Measurements from ENCODE around the gene ERFE. TPM values are rescaled to one million over a fixed set of nuclear protein-coding genes. Genes with fewer than 3 reads are reported as not detected.

Gene ERFE
- total and polyA plus RNA-seq, 2 donors (not counting 1 experiment from before 2014, with no cell fraction given), result 0.17 TPM; not detected in 1

DNA sequence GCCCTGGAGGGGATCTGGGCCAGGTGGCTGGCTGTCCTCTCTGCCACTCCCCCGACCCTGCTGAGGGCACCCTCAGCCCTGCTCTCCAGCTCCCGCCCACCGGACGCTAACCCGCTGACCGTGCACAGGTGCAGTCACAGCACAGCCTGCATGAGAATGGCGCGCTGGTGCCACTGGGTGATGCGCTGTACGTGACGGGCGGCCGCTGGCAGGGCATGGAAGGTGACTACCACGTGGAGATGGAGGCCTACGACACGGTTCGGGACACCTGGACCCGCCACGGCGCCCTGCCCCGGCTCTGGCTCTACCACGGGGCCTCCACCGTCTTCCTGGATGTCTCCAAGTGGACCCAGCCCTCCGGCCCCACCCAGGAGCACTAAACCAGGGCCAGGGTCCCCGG lies 8.1 kb upstream of the ERFE start:
- TF ChIP-seq EZH2 (IDR thresholded peaks at IDR 0.05; ENCODE audit: borderline replicate concordance, insufficient read depth, low read depth, low read length, poor library complexity, severe bottlenecking), result no peak
- TF ChIP-seq, protein P1, sequence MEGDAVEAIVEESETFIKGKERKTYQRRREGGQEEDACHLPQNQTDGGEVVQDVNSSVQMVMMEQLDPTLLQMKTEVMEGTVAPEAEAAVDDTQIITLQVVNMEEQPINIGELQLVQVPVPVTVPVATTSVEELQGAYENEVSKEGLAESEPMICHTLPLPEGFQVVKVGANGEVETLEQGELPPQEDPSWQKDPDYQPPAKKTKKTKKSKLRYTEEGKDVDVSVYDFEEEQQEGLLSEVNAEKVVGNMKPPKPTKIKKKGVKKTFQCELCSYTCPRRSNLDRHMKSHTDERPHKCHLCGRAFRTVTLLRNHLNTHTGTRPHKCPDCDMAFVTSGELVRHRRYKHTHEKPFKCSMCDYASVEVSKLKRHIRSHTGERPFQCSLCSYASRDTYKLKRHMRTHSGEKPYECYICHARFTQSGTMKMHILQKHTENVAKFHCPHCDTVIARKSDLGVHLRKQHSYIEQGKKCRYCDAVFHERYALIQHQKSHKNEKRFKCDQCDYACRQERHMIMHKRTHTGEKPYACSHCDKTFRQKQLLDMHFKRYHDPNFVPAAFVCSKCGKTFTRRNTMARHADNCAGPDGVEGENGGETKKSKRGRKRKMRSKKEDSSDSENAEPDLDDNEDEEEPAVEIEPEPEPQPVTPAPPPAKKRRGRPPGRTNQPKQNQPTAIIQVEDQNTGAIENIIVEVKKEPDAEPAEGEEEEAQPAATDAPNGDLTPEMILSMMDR (IDR thresholded peaks at IDR 0.05), result no peak
- Histone ChIP-seq H3K79me2 (ENCODE audit: control insufficient read depth, insufficient read depth, low read length) (no peaks in the 10 kb centered on the region), H3K4me3 (ENCODE audit: control extremely low read depth in 1 of 5, extremely low read depth in 1 of 5, insufficient read depth in 1 of 5, low read depth in 2 of 5, low read length in 4 of 5) (no peak overlapping the region), H3K4me2 (replicated peaks; ENCODE audit: low read depth, low read length, poor library complexity, severe bottlenecking) (no peak overlapping the region), H3K27ac (ENCODE audit: low read length in 2 of 2) (no peak overlapping the region), H4K20me1 (ENCODE audit: control insufficient read depth, insufficient read depth, low read length, poor library complexity, severe bottlenecking) (no peaks in the 10 kb centered on the region), H3K27me3 (replicated peaks in 1 of 4; ENCODE audit: control extremely low read depth in 1 of 4, control insufficient read depth in 3 of 4, insufficient read depth in 4 of 4, low read length in 3 of 4) (no peaks in the 10 kb centered on the region), H3K9me3 (ENCODE audit: control extremely low read depth in 1 of 3, control insufficient read depth in 2 of 3, insufficient read depth in 1 of 3, low read length in 2 of 3) (peaks cover 0 to 10% (median 0%) of the 10 kb centered on the region in 3 donors), H3K36me3 (replicated peaks in 1 of 2; ENCODE audit: control extremely low read depth in 1 of 2, control insufficient read depth in 1 of 2, extremely low read depth in 1 of 2, insufficient read depth in 2 of 2, low read length in 1 of 2) (no peaks in the 10 kb centered on the region), H3K9ac (ENCODE audit: low read length) (no peak overlapping the region), H2AFZ (ENCODE audit: insufficient read depth, low read depth, low read length, poor library complexity, severe bottlenecking) (no peak overlapping the region), H3K4me1 (ENCODE audit: control insufficient read depth in 2 of 2, insufficient read depth in 2 of 2, low read length in 2 of 2) (no peaks in the 10 kb centered on the region)
- ChIA-PET POLR2A (no interaction called here), CTCF (interaction anchor here (1.9 kb wide), 1 partner anchor 10 kb away, joined by 4 read pairs; no protein-coding TSS in a partner anchor)
- Mint-ChIP-seq H3K9me3 (ENCODE audit: insufficient read depth) (no peaks in the 10 kb centered on the region), H3K4me1 (no peaks in the 10 kb centered on the region), H3K27me3 (no peaks in the 10 kb centered on the region), H3K4me3 (no peak overlapping the region), H3K27ac (no peak overlapping the region)
- intact Hi-C loops (cut with micrococcal nuclease), result no loop called here
- ATAC-seq (ENCODE audit: low read depth), result no peak
- DNase-seq, result no peak
- WGBS (ENCODE audit: insufficient coverage), result 91% methylated on average over 25 of the region's 25 CpGs

DNA sequence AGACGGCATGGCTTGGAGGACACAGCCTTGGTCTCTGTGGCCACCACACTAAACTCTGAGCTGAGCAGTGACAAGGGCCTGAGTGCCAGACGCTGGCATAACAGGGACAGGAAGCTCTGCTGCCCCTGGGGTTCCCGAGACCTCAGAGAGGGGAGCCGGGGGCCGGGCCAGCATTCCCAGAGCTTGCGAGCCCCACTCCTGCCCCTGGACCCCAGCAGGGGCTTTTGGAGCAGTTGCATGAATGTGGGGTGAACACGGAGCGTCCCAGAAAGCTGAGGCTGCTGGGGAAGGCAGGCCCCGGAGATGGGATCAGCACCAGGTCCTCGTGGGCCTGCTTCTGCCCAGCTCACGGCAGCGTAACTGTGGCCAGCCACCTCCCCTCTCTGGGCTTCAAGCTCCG lies 7.6 kb upstream of the ERFE start:
- Mint-ChIP-seq H3K9me3 (ENCODE audit: insufficient read depth) (no peaks in the 10 kb centered on the region), H3K4me3 (no peak overlapping the region), H3K27me3 (no peaks in the 10 kb centered on the region), H3K27ac (no peak overlapping the region), H3K4me1 (no peaks in the 10 kb centered on the region)
- WGBS (ENCODE audit: insufficient coverage), result 85% methylated on average over 11 of the region's 13 CpGs
- H3K36me3 ChIP-seq (replicated peaks in 1 of 2; ENCODE audit: control extremely low read depth in 1 of 2, control insufficient read depth in 1 of 2, extremely low read depth in 1 of 2, insufficient read depth in 2 of 2, low read length in 1 of 2), result no peaks in the 10 kb centered on the region
- H3K9ac ChIP-seq (ENCODE audit: low read length), result no peak overlapping the region
- no peak overlapping the region for H3K4me2 ChIP-seq (replicated peaks; ENCODE audit: low read depth, low read length, poor library complexity, severe bottlenecking)
- no peak for ATAC-seq (ENCODE audit: low read depth)
- no peak for DNase-seq
- no peaks in the 10 kb centered on the region for H4K20me1 ChIP-seq (ENCODE audit: control insufficient read depth, insufficient read depth, low read length, poor library complexity, severe bottlenecking)
- ChIA-PET POLR2A (no interaction called here), CTCF (interaction anchor here (1.9 kb wide), 1 partner anchor 9 kb away, joined by 4 read pairs; no protein-coding TSS in a partner anchor)
- intact Hi-C loops (cut with micrococcal nuclease), result no loop called here
- no peak overlapping the region for H3K27ac ChIP-seq (ENCODE audit: low read length in 2 of 2)
- H3K4me1 ChIP-seq (ENCODE audit: control insufficient read depth in 2 of 2, insufficient read depth in 2 of 2, low read length in 2 of 2), result no peaks in the 10 kb centered on the region
- peaks cover 0 to 10% (median 0%) of the 10 kb centered on the region in 3 donors for H3K9me3 ChIP-seq (ENCODE audit: control extremely low read depth in 1 of 3, control insufficient read depth in 2 of 3, insufficient read depth in 1 of 3, low read length in 2 of 3)
- TF ChIP-seq, protein P1 (IDR thresholded peaks at IDR 0.05), result no peak
- no peak for TF ChIP-seq EZH2 (IDR thresholded peaks at IDR 0.05; ENCODE audit: borderline replicate concordance, insufficient read depth, low read depth, low read length, poor library complexity, severe bottlenecking)
- no peak overlapping the region for H2AFZ ChIP-seq (ENCODE audit: insufficient read depth, low read depth, low read length, poor library complexity, severe bottlenecking)
- H3K79me2 ChIP-seq (ENCODE audit: control insufficient read depth, insufficient read depth, low read length), result no peaks in the 10 kb centered on the region
- H3K27me3 ChIP-seq (replicated peaks in 1 of 4; ENCODE audit: control extremely low read depth in 1 of 4, control insufficient read depth in 3 of 4, insufficient read depth in 4 of 4, low read length in 3 of 4), result no peaks in the 10 kb centered on the region
- H3K4me3 ChIP-seq (ENCODE audit: control extremely low read depth in 1 of 5, extremely low read depth in 1 of 5, insufficient read depth in 1 of 5, low read depth in 2 of 5, low read length in 4 of 5), result no peak overlapping the region

Data from B cell (primary cell).